Stimulated activated CD4-positive, alpha-beta T cell treated with anti-CD3 and anti-CD28 coated beads, Interleukin-4, amount 100 ng/mL, for 4 hours (primary cell): ENCODE results near the gene SNED1.

Experiments used
- DNase-seq, 2 experiments: peaks; one replicate each; pipeline ENCODE4 v3.0.0-alpha.2; 2020

Gene SNED1

DNA sequence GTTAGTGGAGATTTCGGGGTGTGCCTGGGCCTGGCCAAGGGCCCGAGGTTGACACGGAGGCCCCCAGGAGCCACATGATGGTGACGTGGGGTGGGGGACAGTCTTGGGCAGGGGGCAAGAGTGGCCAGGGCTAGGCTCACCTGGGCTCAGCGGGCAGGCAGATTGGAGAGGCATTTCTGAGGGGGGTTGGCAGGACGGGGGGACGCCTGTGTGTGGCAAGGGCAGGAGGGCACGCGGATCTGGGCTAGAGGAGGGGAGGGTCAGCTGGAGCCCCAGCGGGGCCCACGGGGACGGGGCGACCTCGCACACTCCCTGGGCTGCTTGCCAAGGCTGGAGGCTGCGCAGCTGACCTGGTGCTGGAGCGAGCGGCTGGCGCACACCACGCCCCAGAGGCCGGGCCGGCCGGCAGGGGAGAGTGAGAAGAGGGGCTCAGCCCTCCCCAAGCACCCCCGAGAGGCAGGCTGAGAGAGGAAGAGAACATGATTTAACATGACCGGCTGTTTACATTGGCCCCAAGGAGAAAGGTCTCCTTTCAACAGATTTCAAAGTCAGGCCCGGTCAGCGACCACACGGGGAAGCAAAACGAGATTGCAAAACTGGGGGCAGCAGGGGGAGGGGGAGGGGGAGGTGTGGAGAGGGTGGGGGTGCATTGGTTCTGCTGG is 38.0 kb upstream of the SNED1 start:
- no peak for DNase-seq

DNA sequence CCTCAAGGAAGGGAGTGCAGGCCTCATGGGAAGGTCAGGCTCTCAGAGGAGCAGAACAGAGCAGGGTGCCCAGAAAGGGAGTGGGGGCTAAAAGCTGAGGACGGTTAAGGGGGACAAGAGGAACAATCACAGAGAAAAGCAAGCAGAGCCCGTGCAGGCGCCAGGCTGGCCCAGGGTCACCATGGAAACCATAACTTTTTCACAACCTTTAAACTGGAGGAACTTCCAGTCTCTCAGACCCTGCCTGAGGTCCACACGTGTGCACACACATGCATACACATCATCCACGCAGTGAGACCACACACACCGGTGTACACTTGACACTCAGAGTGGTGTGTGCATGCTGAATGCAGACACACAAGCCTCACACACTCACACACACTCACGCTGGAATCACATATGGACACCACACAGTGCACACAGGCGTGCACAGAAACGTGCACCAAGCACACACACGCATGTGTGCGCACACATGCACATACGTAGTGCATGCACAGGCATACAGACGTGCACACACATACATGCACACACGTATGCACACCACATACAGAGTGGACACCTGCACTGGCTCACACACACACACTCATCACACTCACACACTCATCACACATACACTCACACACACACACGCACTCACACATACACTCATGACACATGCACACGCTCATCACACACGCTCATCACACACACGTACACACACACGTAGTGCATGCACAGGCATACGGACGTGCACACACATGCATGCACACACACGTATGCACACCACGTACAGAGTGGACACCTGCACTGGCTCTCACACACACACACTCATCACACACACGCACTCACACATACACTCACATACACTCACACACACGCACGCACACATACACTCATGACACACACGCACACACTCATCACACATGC is 37.2 kb upstream of the SNED1 start:
- DNase-seq: no peak

DNA sequence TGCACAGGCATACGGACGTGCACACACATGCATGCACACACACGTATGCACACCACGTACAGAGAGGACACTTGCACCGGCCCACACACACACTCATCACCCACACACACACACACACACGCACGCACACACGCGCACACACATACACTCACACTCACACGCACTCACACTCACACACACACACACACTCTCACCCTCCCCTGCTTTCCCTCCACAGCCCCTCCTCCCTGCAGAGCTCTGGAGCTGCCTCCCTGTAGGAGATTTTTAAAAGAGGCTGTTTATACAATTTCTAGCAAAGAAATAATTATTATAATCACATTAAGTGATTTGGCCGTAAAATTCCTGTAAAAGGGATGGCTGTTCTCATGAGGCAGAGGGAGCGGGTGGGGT is 36.5 kb upstream of the SNED1 start:
- no peak for DNase-seq

DNA sequence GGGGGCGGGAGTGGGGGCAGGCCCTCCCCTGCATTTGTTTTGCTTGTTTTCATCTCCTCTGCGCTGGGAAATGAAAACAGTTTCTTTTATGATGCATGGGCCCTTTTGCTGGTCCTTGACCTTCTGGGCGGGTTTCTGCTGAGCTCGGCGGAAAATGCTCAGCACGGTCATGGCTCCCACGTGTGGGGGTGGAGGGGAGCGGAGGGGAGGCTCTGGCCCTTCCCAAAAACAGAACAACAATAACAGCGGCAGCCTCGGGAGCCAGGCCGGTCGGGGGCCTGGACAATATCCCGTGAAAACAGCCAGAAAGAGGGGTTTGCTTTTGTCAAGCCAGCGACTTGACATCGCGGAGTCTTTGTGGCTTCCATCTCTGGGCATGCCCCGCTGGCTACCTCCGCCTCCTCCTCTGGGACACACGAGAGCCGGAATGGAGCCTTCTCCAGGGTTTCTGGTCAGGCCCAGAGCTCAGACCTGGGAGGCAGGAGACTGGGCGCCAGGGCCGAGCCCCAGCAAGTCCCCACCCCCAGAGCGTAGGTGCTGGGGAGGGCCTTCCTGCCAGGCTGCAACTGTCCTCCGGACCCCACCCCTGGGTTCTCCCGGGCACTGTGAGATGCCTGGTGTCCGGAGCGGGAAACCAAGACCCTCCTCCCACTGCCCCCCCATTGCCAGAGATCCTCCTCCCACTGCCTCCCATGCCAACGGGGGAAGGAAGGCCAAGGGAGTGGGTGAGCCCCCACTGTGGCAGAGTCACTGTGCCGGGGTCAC is 35.9 kb upstream of the SNED1 start:
- no peak for DNase-seq

DNA sequence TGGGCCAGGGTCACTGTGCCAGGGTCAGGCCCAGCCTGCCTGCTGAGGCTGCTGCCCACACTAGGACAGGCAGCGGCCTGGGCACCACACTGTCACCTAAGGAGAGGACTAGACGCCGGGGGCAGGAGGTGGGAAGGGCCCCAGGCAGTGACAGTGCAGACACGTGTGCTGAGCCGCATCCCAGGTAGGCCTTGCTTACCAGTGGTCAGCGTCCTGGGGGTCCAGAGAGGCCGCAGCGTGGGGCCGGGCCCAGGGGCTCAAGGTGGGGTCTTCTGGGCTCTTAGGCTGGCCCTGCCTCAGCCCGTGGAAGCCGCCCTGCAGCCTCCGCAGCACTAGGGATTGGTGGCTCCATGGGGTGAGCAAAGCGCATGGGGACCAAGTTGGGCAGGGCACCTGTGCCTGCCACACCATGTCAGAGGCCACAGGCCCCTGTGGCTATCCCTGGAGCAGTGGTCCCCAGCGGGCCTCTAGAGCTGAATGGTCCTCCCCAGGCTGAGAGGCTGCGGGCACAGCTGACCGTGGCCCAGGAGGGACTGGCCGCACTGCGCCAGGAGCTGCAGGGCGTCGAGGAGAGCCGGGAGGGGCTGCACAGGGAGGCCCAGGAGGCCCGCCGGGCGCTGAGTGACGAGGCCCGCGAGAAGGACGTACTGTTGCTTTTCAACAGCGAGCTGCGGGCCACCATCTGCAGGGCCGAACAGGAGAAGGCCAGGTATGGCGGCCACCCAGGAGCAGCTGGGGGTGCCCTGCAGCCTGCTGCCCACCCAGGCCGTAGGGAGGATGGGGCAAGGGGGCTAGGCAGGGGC is 35.2 kb upstream of the SNED1 start:
- DNase-seq: no peak

DNA sequence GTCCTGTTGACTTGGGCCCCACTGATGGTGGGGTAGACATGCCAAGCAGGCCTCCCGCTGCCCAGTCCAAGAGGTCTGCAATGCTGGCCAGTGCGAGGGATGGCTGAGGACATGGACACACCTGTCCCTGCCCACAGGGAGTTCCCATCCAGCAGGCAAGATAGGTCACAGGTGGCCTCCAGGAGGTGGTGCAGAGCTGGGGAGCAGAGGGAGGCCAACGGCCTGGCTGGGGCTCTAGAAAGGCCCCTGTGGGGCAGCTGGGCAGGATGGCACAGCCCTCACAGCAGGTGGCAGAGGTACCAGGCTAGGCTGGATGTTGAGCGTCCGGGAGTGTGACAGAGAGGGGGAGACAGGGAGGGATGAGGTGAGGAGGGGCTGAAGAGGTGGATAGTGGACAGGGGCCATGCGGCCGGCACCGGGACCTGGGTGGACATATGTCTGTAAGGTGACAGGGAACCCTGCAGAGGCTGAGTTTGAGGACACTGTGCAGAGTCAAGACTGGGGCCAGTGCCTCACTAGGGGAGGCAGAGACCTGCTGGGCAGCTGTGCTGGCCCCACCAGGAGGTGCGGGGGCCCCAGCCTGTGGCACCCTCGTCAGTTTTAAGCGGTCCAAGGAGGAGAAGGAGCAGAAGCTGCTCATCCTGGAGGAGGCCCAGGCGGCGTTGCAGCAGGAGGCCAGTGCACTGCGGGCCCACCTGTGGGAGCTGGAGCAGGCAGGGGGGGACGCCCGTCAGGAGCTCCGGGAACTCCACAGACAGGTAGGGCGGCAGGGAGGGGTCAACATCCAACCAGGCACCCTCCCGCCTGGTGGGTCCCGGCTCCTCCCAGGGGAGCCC is 34.3 kb upstream of the SNED1 start:
- no peak for DNase-seq

DNA sequence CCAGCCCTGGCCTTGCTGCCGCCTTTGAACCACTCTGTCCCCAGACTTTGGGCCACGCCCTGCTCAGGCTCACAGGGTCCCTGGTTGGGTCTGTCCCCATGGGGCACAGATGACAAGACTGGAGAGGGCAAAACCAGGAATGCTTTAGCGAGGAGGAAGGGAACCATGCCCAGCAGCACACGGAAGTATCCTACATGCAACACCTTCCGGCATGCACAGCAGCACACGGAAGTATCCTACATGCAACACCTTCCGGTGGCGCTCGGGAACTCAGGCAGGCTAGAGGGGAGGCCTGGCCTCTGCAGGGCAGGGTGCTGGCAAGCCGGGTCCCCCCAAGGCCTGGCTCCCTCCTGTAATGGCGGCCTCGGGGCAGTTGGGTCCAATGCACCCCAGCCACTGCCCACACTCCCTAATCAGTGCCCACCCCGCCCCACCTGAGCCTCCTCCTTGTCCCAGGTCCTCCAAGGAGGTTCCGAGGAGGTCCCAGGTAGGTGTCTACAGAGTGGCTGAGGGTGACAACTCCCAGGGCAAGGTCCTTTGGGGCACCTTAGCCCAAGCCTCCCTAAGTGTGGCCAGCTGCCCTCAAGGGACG is 33.6 kb upstream of the SNED1 start:
- DNase-seq: no peak

DNA sequence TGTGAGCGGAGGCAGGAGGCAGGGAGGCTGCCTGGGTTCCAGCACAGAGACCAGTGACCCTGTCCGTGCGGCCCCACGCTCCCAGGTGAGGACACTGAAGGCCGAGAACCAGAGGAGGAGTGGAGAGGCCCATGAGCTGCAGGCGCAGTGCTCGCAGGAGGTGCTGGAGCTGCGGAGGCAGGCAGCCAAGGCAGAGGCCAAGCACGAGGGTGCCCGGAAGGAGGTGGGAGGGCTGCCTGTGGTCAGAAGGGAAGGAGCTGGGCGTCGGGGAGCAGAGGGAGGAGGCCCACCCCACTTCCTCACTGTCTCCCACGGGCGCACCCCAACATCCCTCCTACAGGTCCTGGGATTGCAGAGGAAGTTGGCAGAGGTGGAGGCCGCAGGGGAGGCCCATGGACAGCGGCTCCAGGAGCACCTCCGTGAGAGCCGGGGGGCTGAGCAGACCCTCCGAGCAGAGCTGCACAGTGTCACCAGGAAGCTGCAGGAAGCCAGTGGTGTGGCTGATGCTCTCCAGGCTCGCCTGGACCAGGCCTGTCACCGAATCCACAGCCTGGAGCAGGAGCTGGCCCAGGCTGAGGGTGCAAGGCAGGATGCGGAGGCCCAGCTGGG is 33.0 kb upstream of the SNED1 start:
- no peak for DNase-seq

DNA sequence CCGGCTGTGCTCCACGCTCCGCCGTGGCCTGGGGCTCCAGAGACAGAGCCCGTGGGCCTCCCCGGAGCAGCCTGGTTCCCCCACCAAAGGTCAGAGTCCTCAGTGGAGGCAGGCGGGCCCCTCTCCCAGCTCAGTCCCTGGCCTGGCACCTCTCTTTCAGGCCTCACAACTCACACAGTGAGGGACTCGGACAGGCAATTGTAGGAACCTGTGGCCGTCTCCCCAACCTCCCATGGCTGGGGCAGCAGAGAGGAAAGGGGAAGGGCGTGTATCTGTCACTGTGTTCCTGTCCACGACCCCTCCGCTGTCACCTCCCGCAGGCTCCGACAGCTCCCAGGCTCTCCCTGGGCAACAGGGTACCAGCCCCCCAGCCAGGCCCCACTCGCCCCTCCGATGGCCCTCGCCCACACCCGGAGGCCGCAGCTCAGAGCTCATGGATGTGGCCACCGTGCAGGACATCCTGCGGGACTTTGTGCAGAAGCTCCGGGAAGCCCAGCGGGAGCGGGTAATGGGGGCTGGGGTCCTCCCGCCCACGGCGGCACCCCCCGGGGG is 32.4 kb upstream of the SNED1 start:
- DNase-seq: no peak

DNA sequence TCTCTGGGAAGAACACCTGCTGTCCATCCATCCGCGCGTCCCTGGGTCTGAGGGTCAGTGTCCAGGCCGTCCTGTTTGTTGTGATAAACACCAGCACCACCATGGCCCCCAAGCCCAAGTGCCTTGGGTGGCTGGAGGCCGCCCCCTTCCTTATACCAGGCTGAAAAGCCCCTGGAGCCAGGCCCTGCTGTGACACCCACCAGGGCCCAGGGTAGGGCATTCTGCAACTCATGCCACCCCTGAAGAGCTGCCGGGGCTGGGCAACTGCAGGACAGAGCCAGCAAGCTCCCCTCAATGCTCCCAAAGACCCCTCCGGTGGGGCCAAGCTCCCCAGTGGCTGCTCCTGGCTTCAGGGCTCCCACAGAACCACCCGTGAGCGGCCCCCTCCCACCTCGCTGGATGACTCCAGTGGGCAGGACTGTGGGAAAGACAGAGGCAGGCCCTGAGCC is 31.9 kb upstream of the SNED1 start:
- DNase-seq: no peak

DNA sequence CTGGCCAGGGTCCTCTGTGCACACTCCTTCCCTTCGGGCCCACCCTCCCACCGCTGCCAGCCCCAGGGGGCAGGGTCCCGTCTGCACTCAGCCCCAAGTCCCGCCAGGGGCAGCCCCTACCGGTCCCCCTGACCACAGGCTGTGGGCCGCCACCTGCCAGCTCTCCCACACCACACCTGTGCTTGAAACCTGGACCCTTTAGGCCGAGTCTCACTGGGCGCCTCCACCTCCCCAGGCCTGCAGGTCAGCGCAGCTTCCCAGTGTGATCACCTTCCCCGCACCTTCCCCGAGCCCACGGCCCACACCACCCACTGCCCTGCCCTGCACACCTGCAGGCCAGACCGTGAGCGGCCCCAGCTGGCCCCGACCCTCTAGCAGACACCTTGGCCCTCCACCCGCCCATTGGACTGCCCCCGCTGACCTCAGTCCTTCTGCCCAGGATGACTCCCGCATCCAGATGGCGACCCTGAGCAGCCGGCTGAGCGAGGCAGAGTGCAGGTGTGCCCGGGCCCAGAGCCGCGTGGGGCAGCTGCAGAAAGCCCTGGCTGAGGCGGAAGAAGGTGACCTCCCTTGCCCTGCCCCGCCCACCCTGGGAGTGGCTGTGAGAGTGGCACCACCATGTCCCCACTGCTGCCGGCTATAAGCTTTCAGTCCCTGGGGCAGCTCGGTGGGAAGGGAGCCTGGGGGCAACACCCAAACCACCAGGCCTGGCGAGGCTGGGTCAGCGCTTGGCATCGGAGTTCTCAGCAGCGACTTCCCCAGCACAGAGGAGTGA is 31.3 kb upstream of the SNED1 start:
- no peak for DNase-seq

DNA sequence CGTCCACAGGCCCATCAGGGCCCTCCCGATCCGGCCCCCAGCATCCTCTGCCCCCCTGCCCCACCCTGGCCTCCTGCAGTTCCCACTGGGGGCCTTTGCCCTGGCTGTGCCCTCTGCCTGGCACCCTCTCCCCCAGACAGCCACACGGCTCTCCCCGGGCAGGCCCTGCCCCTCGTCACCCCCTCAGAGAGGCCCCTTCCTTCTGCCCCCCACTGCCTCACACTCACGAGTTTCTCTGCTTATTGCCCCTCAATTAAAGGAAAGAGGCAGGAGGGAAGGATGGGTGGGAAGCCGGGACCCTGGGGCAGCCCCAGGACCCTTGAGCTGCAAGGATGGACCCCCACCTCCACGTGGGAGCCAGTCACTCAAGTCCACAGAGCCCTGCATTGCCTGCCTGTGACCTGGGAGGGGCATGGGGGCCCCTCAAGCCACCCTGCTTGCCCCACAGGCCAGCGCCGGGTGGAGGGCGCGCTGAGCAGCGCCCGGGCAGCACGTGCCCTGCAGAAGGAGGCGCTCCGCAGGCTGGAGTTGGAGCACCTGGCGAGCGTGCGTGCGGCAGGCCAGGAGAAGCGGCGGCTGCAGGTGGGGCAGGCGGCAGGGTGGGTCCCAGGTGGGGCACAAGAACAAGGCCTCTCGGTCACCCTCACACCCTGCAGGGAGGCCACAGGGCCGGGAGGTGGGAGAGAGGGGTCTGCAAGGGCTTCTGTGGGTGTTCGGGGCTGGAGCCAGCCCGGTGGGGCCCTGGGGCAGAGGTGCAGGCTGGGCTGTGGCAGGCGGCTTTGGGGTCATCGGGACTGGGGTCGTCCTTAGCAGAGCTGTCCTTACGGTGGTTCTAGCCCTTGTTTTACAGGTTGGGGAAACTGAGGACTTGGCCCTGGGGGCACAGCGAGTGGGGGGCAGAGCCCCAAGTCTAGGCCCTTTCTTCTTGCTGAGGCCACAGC is 30.5 kb upstream of the SNED1 start:
- no peak for DNase-seq

DNA sequence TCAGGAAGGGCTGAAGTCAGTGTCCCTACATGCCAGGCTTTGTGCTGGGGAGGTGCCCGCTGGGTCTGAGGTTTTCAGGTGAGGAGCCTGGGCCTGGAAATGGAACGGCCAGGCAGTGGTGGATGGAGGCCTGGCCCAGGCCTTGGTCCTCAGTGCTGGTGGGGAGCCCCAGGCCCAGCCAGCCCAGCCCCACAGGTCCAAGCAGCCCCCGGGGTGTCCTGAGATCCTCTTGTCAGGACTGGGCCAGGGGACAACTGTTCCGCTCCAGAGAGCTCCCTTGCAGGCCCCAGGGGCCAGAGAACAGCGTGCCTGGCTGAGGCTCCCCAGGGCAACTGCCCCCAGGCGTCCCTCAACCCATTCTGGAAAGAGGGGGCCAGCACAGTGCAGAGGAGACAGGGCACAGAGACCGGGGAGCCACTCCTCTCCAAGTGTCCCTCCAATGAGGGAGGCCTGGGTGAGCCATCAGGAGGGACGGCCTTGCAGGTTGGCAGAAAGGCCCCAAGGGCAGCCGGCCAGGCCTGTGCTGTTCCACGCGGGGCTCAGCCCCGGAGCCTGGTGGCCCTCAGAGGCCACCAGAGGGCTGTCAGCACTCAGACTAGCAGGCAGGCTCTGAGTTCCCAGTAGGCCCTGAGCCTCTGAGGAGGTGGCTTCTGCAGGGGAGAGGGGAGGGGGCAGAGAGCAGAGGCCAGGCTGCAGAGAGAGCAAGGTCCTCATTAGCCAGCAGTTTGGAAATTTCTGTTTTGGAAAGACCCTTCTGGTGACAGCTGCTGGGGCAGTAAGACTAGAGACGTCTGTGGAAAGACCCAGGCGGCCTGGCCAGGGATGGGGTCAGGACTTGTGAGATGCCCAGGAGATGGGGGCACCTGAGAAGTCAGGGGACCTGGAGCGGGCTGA is 29.4 kb upstream of the SNED1 start:
- DNase-seq: no peak

DNA sequence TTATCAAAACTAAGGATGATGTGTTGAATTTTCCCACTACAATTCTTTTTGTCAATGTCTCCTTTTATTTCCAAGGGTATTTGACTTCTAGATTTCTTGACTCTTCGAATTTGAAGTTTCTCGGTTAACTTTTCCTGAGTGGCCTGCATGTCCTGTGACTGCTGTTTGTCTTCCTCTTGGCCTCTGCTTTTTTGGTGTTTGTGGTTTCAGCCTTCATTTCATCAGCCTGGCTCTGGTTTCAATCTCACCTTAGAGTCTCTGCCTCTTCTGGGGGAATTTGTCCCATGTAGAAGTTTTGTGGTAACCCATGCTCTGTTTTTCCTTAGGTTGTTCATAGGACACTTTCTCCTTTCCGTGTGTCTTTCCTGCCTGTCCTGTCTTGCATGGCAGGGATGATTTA is 28.3 kb upstream of the SNED1 start:
- DNase-seq: no peak

DNA sequence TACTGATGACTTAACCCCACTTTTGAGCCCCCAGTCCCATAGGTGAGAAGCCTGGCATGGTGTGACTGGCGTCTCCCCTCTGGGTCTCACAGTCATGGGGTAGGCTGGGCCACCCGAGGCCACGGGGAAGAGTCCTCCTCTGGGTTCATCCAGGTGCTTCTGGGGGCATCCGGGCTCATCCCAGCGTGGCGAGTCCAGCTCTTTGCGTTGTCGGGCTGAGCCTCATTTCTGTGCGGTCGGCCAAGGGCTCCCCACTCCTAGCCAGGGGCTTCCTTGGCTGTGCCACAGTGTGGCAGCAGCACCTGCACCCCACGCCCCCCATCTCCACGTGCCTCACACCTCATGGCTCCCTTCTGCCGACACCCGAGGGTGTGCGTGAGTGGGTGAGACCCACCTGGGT is 27.6 kb upstream of the SNED1 start:
- DNase-seq: no peak

DNA sequence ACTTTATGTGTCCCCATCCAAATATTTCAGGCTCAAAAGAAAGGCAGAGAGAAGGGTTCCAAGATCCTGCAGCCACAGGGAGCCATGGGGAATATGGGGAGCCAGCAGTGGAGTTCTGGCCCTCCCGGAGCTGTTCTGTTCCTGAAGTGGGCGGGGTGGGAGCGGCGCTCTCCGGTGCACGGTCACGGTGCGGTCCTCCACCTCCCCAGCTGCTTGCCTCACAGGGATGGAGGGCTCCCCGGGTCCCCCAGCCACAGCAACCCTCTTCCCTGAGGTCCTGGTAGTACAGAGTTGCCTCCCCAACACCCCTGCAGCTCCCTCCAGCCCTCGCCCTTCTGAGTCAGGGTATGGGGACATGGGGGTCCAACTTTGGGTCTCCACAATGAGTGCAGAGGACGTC is 26.2 kb upstream of the SNED1 start:
- DNase-seq: no peak
